Measurements from ENCODE around the gene NBPF4.

NBPF4 gene

GRCh38 chr1:108201687-108202086 is 42.2 kb downstream of the NBPF4 start:
- Histone ChIP-seq H3K9me2 (replicated peaks; ENCODE audit: control insufficient read depth, low read length) (no peaks in the 10 kb centered on the region), H3K4me2 (ENCODE audit: low read length) (no peak overlapping the region), H3F3A (ENCODE audit: control insufficient read depth, insufficient read depth) (peaks cover 11% of the 10 kb centered on the region), H3K36me3 (ENCODE audit: control insufficient read depth, low read length) (no peaks in the 10 kb centered on the region; the same call in 1 of the 2 replicates), H3K27ac (ENCODE audit: low read depth, low read length) (no peak overlapping the region), H3K4me1 (ENCODE audit: control insufficient read depth, low read length) (peaks cover 18% of the 10 kb centered on the region), H3K79me2 (ENCODE audit: control insufficient read depth, low read length) (peaks cover 15% of the 10 kb centered on the region), H3K9me3 (ENCODE audit: control insufficient read depth, insufficient read depth, low read length) (no peaks in the 10 kb centered on the region), H3K27me3 (ENCODE audit: control insufficient read depth, low read length) (no peaks in the 10 kb centered on the region), H3K4me3 (ENCODE audit: low read length) (no peak overlapping the region), H4K20me1 (ENCODE audit: control insufficient read depth, insufficient read depth, low read depth, low read length) (no peaks in the 10 kb centered on the region)
- TF ChIP-seq EZH2phosphoT487 (IDR thresholded peaks at IDR 0.05; ENCODE audit: borderline replicate concordance, low read length) (no peak), CTCF (IDR thresholded peaks at IDR 0.05; ENCODE audit: low read depth, low read length, poor library complexity, severe bottlenecking) (no peak)

- H3K9me2 ChIP-seq (replicated peaks; ENCODE audit: control insufficient read depth, low read length): no peaks in the 10 kb centered on the region
- no peaks in the 10 kb centered on the region for H3K27me3 ChIP-seq (ENCODE audit: control insufficient read depth, low read length)
- peaks cover 15% of the 10 kb centered on the region for H3K79me2 ChIP-seq (ENCODE audit: control insufficient read depth, low read length)
- no peaks in the 10 kb centered on the region for H3K9me3 ChIP-seq (ENCODE audit: control insufficient read depth, insufficient read depth, low read length)
- H3K36me3 ChIP-seq (ENCODE audit: control insufficient read depth, low read length): peaks cover 3% of the 10 kb centered on the region; the same call in 1 of the 2 replicates
- peak overlapping the region; percentile 25; the same call in 1 of the 2 replicates for H3K27ac ChIP-seq (ENCODE audit: low read depth, low read length)
- H4K20me1 ChIP-seq (ENCODE audit: control insufficient read depth, insufficient read depth, low read depth, low read length): no peaks in the 10 kb centered on the region
- peak overlapping the region; percentile 73 for H3K4me2 ChIP-seq (ENCODE audit: low read length)
- peaks cover 11% of the 10 kb centered on the region for H3F3A ChIP-seq (ENCODE audit: control insufficient read depth, insufficient read depth)
- H3K4me3 ChIP-seq (ENCODE audit: low read length): peak overlapping the region; percentile 98
- peak; percentile 64 for TF ChIP-seq CTCF (IDR thresholded peaks at IDR 0.05; ENCODE audit: low read depth, low read length, poor library complexity, severe bottlenecking)
- no peak for TF ChIP-seq EZH2phosphoT487 (IDR thresholded peaks at IDR 0.05; ENCODE audit: borderline replicate concordance, low read length)
- peaks cover 18% of the 10 kb centered on the region for H3K4me1 ChIP-seq (ENCODE audit: control insufficient read depth, low read length)
Observed at GRCh38 chr1:108200687-108201051, 43.2 kb downstream of the NBPF4 start.

- H3K27ac ChIP-seq (ENCODE audit: low read depth, low read length): peak within 1 kb of the TSS; percentile 25; the same call in 1 of the 2 replicates
Observed at GRCh38 chr1:108199781-108200686, 43.8 kb downstream of the NBPF4 start, which contains the start of gene SLC25A24. SLC25A24 (minus strand) TSS chr1:108200343; CDS start chr1:108200138, 205 bp downstream.

More at GRCh38 chr1:108199781-108200686, 43.8 kb downstream of the NBPF4 start, which contains the start of gene SLC25A24:
- Histone ChIP-seq H4K20me1 (ENCODE audit: control insufficient read depth, insufficient read depth, low read depth, low read length) (no peaks in the 10 kb centered on the region), H3F3A (ENCODE audit: control insufficient read depth, insufficient read depth) (peaks cover 11% of the 10 kb centered on the region), H3K79me2 (ENCODE audit: control insufficient read depth, low read length) (peaks cover 15% of the 10 kb centered on the region), H3K36me3 (ENCODE audit: control insufficient read depth, low read length) (peaks cover 3% of the 10 kb centered on the region; the same call in 1 of the 2 replicates), H3K9me2 (replicated peaks; ENCODE audit: control insufficient read depth, low read length) (no peaks in the 10 kb centered on the region), H3K4me2 (ENCODE audit: low read length) (peak within 1 kb of the TSS; percentile 73), H3K9me3 (ENCODE audit: control insufficient read depth, insufficient read depth, low read length) (no peaks in the 10 kb centered on the region), H3K4me1 (ENCODE audit: control insufficient read depth, low read length) (peaks cover 18% of the 10 kb centered on the region), H3K27me3 (ENCODE audit: control insufficient read depth, low read length) (no peaks in the 10 kb centered on the region), H3K4me3 (ENCODE audit: low read length) (peak within 1 kb of the TSS; percentile 98)
- no peak for TF ChIP-seq CTCF (IDR thresholded peaks at IDR 0.05; ENCODE audit: low read depth, low read length, poor library complexity, severe bottlenecking)

Measured in DOHH2 (cell line).